Hepatocyte (in vitro differentiated cells): ENCODE measurements around the gene PGA3. TPM values are rescaled to one million over a fixed set of nuclear protein-coding genes. Genes with fewer than 3 reads are reported as not detected.

Experiments used
- DNase-seq: peaks from one replicate; pipeline ENCODE4 v3.0.0-alpha.2; 2016; ENCODE audit warnings: low spot score
- H2AFZ ChIP-seq: fragments of 200-600 bp; sonication (generic); 2 replicates; pipeline ENCODE4 v1.6.0; 2016; ENCODE audit warnings: antibody characterized with exemption, mild to moderate bottlenecking
- H3K27ac ChIP-seq: fragments of 200-600 bp; sonication (generic); 2 replicates; pipeline ENCODE4 v1.5.1; 2016; ENCODE audit warnings: mild to moderate bottlenecking
- H3K27me3 ChIP-seq: fragments of 200-600 bp; sonication (generic); 2 replicates; pipeline ENCODE4 v1.6.1; 2016
- H3K36me3 ChIP-seq: fragments of 200-600 bp; sonication (generic); replicated peaks from 2 replicates; pipeline ENCODE4 v1.5.1; 2016; ENCODE audit warnings: low read depth; ENCODE audit not compliant: insufficient read depth
- H3K4me1 ChIP-seq: fragments of 200-600 bp; sonication (generic); 2 replicates; pipeline ENCODE4 v1.5.1; 2016; ENCODE audit warnings: mild to moderate bottlenecking, moderate library complexity; ENCODE audit not compliant: insufficient read depth
- H3K4me2 ChIP-seq: fragments of 200-600 bp; sonication (generic); 2 replicates; pipeline ENCODE4 v1.6.0; 2016
- H3K4me3 ChIP-seq: fragments of 200-600 bp; sonication (generic); 2 replicates; pipeline ENCODE4 v1.5.1; 2016; ENCODE audit warnings: mild to moderate bottlenecking
- H3K79me2 ChIP-seq: fragments of 200-600 bp; sonication (generic); 2 replicates; pipeline ENCODE4 v1.6.0; 2017; ENCODE audit warnings: mild to moderate bottlenecking
- H3K9me2 ChIP-seq: fragments of 200-600 bp; sonication (generic); replicated peaks from 2 replicates; pipeline ENCODE4 v1.6.0; 2017; ENCODE audit warnings: mild to moderate bottlenecking; ENCODE audit not compliant: insufficient read depth
- H3K9me3 ChIP-seq: fragments of 200-600 bp; sonication (generic); 2 replicates; pipeline ENCODE4 v1.5.1; 2016; ENCODE audit warnings: low read depth, mild to moderate bottlenecking
- H4K20me1 ChIP-seq: fragments of 200-600 bp; sonication (generic); 2 replicates; pipeline ENCODE4 v1.6.0; 2016; ENCODE audit warnings: mild to moderate bottlenecking; ENCODE audit not compliant: insufficient read depth, poor library complexity, severe bottlenecking
- EZH2 ChIP-seq: fragments of 200-600 bp; sonication (generic); IDR thresholded peaks from 2 replicates; pipeline ENCODE4 v1.6.1; 2016; ENCODE audit warnings: antibody characterized with exemption, mild to moderate bottlenecking, borderline replicate concordance
- EZH2phosphoT487 ChIP-seq: fragments of 200-600 bp; sonication (generic); IDR thresholded peaks from one replicate; pipeline ENCODE4 v1.6.1; 2018; ENCODE audit warnings: antibody characterized with exemption, mild to moderate bottlenecking, low read depth, moderate library complexity; ENCODE audit not compliant: unreplicated experiment, severe bottlenecking
- WGBS: methylation state at CpG from one replicate; pipeline ENCODE4 v1.1.6; 2016; ENCODE audit warnings: low lambda C conversion rate; ENCODE audit errors: missing lambda C conversion rate; 5-methylcytosine and 5-hydroxymethylcytosine counted together
- polyA plus RNA-seq: library from polyadenylated mRNA; unstranded; fragments of >200 nt; fragmentation: Nextera tagmentation; extraction: Ambion mirVana; gene quantifications from 2 replicates; pipeline ENCODE4 v1.2.1, GENCODE V29; 2016
- total RNA-seq: library from RNA; depleted of rRNA; stranded (reverse); fragments of >200 nt; gene quantifications from 2 replicates; pipeline ENCODE4 v1.2.3, GENCODE V29; 2014
- TF ChIP-seq, protein P1 (sequence below): fragments of 200-600 bp; sonication (generic); IDR thresholded peaks from 2 replicates; pipeline ENCODE4 v1.5.1; 2016; ENCODE audit warnings: antibody characterized with exemption, mild to moderate bottlenecking; ENCODE audit not compliant: poor library complexity

The PGA3 gene
- total and polyA plus RNA-seq, 2 experiments from 2014 or later = 0.27 to 1.4 TPM

DNA sequence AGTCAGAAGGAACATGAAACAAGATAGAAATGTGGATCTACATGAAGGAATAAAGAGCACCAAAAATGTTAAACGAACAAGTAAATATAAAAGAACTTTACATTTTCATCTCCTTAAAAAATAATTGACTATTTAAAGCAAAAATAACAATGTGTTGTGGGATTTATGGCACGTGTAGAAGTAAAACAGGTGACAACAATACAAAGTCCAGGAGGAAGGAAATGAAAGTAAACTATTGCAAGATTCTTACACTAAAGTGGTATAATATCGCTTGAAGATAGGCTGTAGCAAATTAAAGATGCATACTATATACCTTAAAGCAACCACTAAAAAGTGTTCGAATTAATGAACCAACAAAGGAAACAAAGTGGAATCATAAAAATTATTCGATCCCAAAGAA, 47.6 kb upstream of the PGA3 start:
- H3K9me3 ChIP-seq = peaks cover 3% of the 10 kb centered on the region
- no peak overlapping the region for H3K4me2 ChIP-seq
- H4K20me1 ChIP-seq = peaks cover 2% of the 10 kb centered on the region
- TF ChIP-seq EZH2phosphoT487 = no peak
- no peak for DNase-seq
- H3K36me3 ChIP-seq = no peaks in the 10 kb centered on the region
- H3K27ac ChIP-seq = no peak overlapping the region
- no peak overlapping the region for H3K4me3 ChIP-seq
- peaks cover 84% of the 10 kb centered on the region for H3K79me2 ChIP-seq
- H2AFZ ChIP-seq = no peak overlapping the region
- H3K27me3 ChIP-seq = no peaks in the 10 kb centered on the region
- WGBS = 90% methylated on average over 5 of the region's 5 CpGs
- peaks cover 68% of the 10 kb centered on the region for H3K4me1 ChIP-seq
- H3K9me2 ChIP-seq = no peaks in the 10 kb centered on the region

DNA sequence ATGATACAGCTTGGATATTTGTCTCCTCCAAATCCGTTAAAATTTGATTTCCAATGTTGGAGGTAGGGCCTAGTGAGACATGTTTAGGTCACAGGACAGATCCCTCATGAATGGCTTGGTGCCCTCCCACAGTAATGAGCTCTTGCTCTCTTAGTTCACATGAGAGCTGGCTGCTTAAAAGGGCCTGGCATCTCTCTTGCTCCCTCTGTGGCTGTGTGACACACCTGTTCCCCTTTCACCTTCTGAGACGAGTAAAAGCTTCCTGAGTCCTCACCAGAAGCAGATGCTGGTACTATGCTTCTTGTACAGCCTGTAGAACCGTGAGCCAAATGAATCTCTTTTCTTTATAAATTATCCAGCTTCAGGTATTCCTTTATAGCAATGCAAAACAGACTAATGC, 45.6 kb upstream of the PGA3 start:
- no peak overlapping the region for H2AFZ ChIP-seq
- WGBS = 71% methylated on average over 3 of the region's 3 CpGs
- no peaks in the 10 kb centered on the region for H3K36me3 ChIP-seq
- peaks cover 54% of the 10 kb centered on the region for H3K4me1 ChIP-seq
- DNase-seq = no peak
- no peak overlapping the region for H3K4me3 ChIP-seq
- no peaks in the 10 kb centered on the region for H3K9me2 ChIP-seq
- H3K9me3 ChIP-seq = peaks cover 3% of the 10 kb centered on the region
- no peaks in the 10 kb centered on the region for H4K20me1 ChIP-seq
- TF ChIP-seq, protein P1, sequence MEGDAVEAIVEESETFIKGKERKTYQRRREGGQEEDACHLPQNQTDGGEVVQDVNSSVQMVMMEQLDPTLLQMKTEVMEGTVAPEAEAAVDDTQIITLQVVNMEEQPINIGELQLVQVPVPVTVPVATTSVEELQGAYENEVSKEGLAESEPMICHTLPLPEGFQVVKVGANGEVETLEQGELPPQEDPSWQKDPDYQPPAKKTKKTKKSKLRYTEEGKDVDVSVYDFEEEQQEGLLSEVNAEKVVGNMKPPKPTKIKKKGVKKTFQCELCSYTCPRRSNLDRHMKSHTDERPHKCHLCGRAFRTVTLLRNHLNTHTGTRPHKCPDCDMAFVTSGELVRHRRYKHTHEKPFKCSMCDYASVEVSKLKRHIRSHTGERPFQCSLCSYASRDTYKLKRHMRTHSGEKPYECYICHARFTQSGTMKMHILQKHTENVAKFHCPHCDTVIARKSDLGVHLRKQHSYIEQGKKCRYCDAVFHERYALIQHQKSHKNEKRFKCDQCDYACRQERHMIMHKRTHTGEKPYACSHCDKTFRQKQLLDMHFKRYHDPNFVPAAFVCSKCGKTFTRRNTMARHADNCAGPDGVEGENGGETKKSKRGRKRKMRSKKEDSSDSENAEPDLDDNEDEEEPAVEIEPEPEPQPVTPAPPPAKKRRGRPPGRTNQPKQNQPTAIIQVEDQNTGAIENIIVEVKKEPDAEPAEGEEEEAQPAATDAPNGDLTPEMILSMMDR = no peak
- TF ChIP-seq EZH2phosphoT487 = no peak
- TF ChIP-seq EZH2 = no peak
- H3K27ac ChIP-seq = peak overlapping the region; percentile 96
- H3K79me2 ChIP-seq = peaks cover 81% of the 10 kb centered on the region
- H3K4me2 ChIP-seq = peak overlapping the region; percentile 82
- H3K27me3 ChIP-seq = no peaks in the 10 kb centered on the region

DNA sequence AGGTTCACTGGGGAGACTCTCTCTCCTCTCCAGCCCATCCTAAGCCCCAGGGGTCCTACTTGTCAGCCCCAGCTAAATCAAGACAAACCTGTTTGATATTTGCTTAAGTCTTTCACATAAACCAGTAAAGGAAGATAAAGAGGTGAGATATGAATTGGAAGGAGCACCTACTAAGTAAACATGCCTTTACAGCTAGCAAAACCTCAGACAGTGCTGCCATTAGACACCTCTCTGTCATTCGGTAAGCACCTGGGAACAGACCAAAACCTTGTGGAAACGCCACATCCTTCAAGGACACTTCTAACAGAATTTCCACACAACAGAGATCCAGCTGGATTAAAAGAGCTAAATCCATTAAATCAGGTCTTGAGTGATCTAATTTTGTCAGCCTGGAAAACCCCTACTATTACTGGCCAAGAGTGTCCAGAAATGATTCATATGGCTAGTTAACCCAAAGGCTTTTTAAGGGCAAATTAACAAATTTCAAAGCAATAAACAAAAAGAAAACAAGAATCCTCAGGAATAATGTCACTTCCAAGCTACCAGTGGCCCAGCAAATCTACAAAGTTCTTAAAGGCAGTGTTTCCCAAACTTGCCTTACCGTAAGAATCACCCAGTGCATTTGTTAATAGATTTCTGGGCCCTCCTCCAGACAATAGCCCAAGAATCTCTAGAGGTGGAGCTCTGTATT, 44.5 kb upstream of the PGA3 start:
- Histone ChIP-seq H3K4me1 (peaks cover 43% of the 10 kb centered on the region), H3K4me2 (peak overlapping the region; percentile 82), H2AFZ (no peak overlapping the region), H4K20me1 (no peaks in the 10 kb centered on the region), H3K9me2 (no peaks in the 10 kb centered on the region), H3K27me3 (no peaks in the 10 kb centered on the region), H3K36me3 (no peaks in the 10 kb centered on the region), H3K4me3 (no peak overlapping the region), H3K79me2 (peaks cover 73% of the 10 kb centered on the region), H3K9me3 (peaks cover 3% of the 10 kb centered on the region), H3K27ac (peak overlapping the region; percentile 96)
- DNase-seq = no peak
- TF ChIP-seq, protein P1 = no peak
- TF ChIP-seq EZH2 (no peak), EZH2phosphoT487 (no peak)
- 31% methylated on average over 3 of the region's 3 CpGs for WGBS

DNA sequence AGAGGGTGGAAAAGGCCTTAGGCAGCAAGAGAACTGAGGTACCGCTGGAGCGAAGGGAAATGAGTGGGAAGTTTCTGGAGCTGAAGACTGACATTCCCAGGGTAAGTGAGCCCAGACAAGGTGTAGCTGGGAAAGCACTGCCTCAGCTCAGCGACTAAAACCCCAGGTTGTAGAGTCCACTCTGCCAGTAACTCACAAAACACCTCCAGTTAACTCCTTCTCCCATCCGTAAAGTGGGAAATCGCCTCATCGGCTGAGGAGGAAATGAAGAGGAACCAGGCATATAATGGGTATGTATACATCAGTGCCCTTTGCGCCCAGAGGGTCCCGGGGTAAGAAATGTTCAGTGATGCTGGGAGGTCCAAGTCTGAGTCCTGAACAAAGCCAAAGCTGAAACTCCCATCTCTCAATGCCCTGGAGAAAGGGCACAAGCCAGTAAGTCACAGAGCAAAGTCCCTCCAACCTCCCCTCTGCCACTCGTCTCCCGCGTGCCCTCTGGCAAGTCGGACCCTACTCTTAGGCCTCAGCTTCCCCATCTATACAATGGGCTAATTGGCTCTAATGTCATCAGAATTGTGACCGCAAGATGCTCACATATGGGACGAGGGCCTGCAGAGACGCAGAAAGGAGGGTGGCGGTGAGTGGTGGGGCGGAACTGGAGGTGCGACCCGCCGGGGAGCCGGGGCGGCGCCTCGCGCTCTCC, 42.7 kb upstream of the PGA3 start:
- peak overlapping the region; percentile 96 for H3K27ac ChIP-seq
- 30% methylated on average over 16 of the region's 25 CpGs for WGBS
- H3K4me2 ChIP-seq = peak overlapping the region; percentile 82
- H3K79me2 ChIP-seq = peaks cover 55% of the 10 kb centered on the region
- H3K4me1 ChIP-seq = peaks cover 44% of the 10 kb centered on the region
- no peaks in the 10 kb centered on the region for H3K36me3 ChIP-seq
- H4K20me1 ChIP-seq = no peaks in the 10 kb centered on the region
- TF ChIP-seq EZH2 = no peak
- TF ChIP-seq, protein P1 = no peak
- no peak for TF ChIP-seq EZH2phosphoT487
- no peaks in the 10 kb centered on the region for H3K9me2 ChIP-seq
- no peak for DNase-seq
- no peaks in the 10 kb centered on the region for H3K27me3 ChIP-seq
- H2AFZ ChIP-seq = peak overlapping the region; percentile 13
- no peaks in the 10 kb centered on the region for H3K9me3 ChIP-seq
- peak overlapping the region; percentile 14 for H3K4me3 ChIP-seq
